ENCODE results near the gene PTPRN2. TPM values are rescaled to one million over a fixed set of nuclear protein-coding genes. Genes with fewer than 3 reads are reported as not detected.

PTPRN2 gene
- total and polyA plus RNA-seq, 2 of the 8 experiments (the other 6 are each of a cell fraction or from before 2014, with no cell fraction given) = 2.6 to 4.5 TPM

DNA sequence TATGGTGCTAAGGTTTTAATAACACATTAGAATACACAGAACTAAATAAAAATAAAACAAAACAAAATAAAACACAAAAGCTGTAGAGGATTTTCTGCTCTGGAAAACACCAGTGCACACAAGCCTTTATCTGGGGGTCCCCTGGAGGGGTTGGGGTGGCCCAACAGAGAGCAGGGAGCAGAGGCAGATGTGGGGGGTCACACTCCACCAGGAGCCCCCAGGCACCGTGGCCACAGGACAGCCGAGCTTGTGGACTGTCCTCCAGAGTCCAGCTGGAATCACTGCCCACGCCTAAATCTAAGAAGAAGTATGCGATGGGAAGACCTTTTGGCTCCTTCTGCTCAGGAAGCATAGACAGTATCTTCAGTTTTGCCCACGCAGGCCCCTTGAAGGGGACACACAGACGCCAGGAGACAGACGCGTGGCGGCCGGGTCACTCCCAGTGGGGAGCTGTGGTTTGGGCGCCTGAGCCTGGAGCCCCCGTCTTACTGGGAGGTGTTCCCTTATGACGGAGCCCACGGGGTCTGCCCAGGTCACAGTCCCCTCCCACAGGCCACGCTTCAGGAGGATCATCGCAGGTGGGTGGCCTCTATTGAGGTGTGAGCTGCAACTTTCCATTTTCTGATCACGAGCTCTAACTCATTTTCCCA is 595.0 kb downstream of the PTPRN2 start:
- no peak overlapping the region for H3K4ac ChIP-seq (replicated peaks; ENCODE audit: insufficient read length, low read depth, low read length)
- no peaks in the 10 kb centered on the region for H3K23me2 ChIP-seq (ENCODE audit: low read depth, low read length)
- H2AFZ ChIP-seq (ENCODE audit: low read length) = no peak overlapping the region
- no peak overlapping the region; the same call in 1 of the 2 replicates for H2BK12ac ChIP-seq (ENCODE audit: low read depth, low read length)
- no peak overlapping the region for H4K5ac ChIP-seq (ENCODE audit: insufficient read length, low read depth, low read length)
- no peak overlapping the region for H3K4me3 ChIP-seq (ENCODE audit: extremely low read depth in 1 of 4, insufficient read depth in 2 of 4, low read depth in 3 of 4, low read length in 4 of 4)
- H3K18ac ChIP-seq (ENCODE audit: extremely low read depth, low read length) = no peak overlapping the region
- DNase-seq (ENCODE audit: low read depth in 1 of 2, low spot score in 2 of 2) = no peak
- no peaks in the 10 kb centered on the region for H3K36me3 ChIP-seq (ENCODE audit: control insufficient read depth in 2 of 4, insufficient read depth in 4 of 4, low read length in 3 of 4)
- TF ChIP-seq TBP (IDR thresholded peaks at IDR 0.05; ENCODE audit: low read depth, low read length) (no peak), POLR2AphosphoS5 (IDR thresholded peaks at IDR 0.05; ENCODE audit: low read depth, low read length) (no peak), RNF2 (IDR thresholded peaks at IDR 0.05; ENCODE audit: borderline replicate concordance, low read depth, low read length, missing control alignments, poor library complexity, severe bottlenecking) (no peak), YY1 (IDR thresholded peaks at IDR 0.05; ENCODE audit: low read depth, low read length) (no peak), HDAC2 (IDR thresholded peaks at IDR 0.05; ENCODE audit: borderline replicate concordance in 1 of 2, low read depth in 2 of 2, low read length in 2 of 2) (no peak), NANOG (IDR thresholded peaks at IDR 0.05; ENCODE audit: insufficient read depth, low read depth, low read length, poor library complexity, severe bottlenecking) (no peak), GABPA (IDR thresholded peaks at IDR 0.05; ENCODE audit: borderline replicate concordance, insufficient read depth, low read length) (no peak)
- H3K14ac ChIP-seq (ENCODE audit: insufficient read length) = no peak overlapping the region
- H3K9me3 ChIP-seq (ENCODE audit: insufficient read depth in 2 of 2, low read depth in 1 of 2, low read length in 1 of 2) = 0 out of 4 replicates have a peak, but pooled peaks cover 0 to 2% of the 10 kb centered on the region in 2 experiments
- no peaks in the 10 kb centered on the region for H4K20me1 ChIP-seq (replicated peaks in 1 of 2; ENCODE audit: control insufficient read depth in 1 of 2, insufficient read depth in 2 of 2, low read length in 2 of 2)
- no peak overlapping the region for H4K91ac ChIP-seq (replicated peaks; ENCODE audit: insufficient read length, low read length)
- ChIA-PET POLR2A (ENCODE audit: partially characterized antibody) (no interaction called here), CTCF (ENCODE audit: partially characterized antibody) (interaction anchor here (1.2 kb wide), 1 partner anchor 19 kb away, joined by 4 read pairs; no protein-coding TSS in a partner anchor)
- WGBS, 2 experiments (ENCODE audit: extremely low coverage in 1 of 2, insufficient coverage in 1 of 2, insufficient read length in 1 of 2, insufficient replicate concordance in 2 of 2, low coverage in 1 of 2, low lambda C conversion rate in 2 of 2, missing lambda C conversion rate in 1 of 2) = 93% methylated on average over 17 of the region's 17 CpGs; no CpG with 5 or more reads in 1 of the 2 experiments
- no peak for FAIRE-seq
- H3K79me1 ChIP-seq (ENCODE audit: low read depth, low read length) = no peaks in the 10 kb centered on the region
- no peak overlapping the region for H2BK120ac ChIP-seq (replicated peaks; ENCODE audit: low read depth, low read length)
- peaks cover 0 to 3% (median 0%) of the 10 kb centered on the region in 4 experiments; a peak in 1 of 7 replicates for H3K4me1 ChIP-seq (replicated peaks in 1 of 4; ENCODE audit: control insufficient read depth in 3 of 4, insufficient read depth in 4 of 4, low read length in 3 of 4)
- no peak overlapping the region for H3K9ac ChIP-seq (replicated peaks in 1 of 4; ENCODE audit: extremely low read depth in 1 of 4, low read depth in 3 of 4, low read length in 3 of 4)
- H3K27me3 ChIP-seq (replicated peaks in 1 of 4; ENCODE audit: control insufficient read depth in 3 of 4, extremely low read depth in 1 of 4, insufficient read depth in 3 of 4, low read length in 3 of 4) = no peaks in the 10 kb centered on the region; a peak in 2 of 7 replicates
- H3K27ac ChIP-seq (ENCODE audit: low read depth, low read length) = no peak overlapping the region
- H2AK5ac ChIP-seq (ENCODE audit: low read depth, low read length) = no peak overlapping the region
- H4K8ac ChIP-seq (ENCODE audit: extremely low read depth, insufficient read depth, low read length) = no peak overlapping the region
- no peak overlapping the region for H3K56ac ChIP-seq (replicated peaks; ENCODE audit: insufficient read length, low read depth, low read length)
- no peak overlapping the region; the same call in 1 of the 2 replicates for H2BK5ac ChIP-seq (ENCODE audit: low read depth, low read length)
- H2BK15ac ChIP-seq (ENCODE audit: low read length) = no peak overlapping the region
- H3K23ac ChIP-seq (ENCODE audit: insufficient read length) = no peak overlapping the region
- H3K4me2 ChIP-seq (ENCODE audit: insufficient read depth in 1 of 2, low read depth in 2 of 2, low read length in 2 of 2) = no peak overlapping the region
- no peaks in the 10 kb centered on the region for H3K79me2 ChIP-seq (ENCODE audit: control insufficient read depth in 1 of 2, insufficient read depth in 2 of 2, low read length in 2 of 2)
- H2BK20ac ChIP-seq (ENCODE audit: low read length) = no peak overlapping the region

Data from H1 (cell line).